ENCODE results near the gene LLGL1.

- TF ChIP-seq CTCF (IDR thresholded peaks at IDR 0.05): no peak
- TF ChIP-seq POLR2A (IDR thresholded peaks at IDR 0.05): no peak
Measured at GRCh38 chr17:18250708-18251107, 25.3 kb downstream of the LLGL1 start.

Data from body of pancreas (tissue), 4 donors.